ENCODE results near the gene CACNA2D2.

The CACNA2D2 gene

DNA sequence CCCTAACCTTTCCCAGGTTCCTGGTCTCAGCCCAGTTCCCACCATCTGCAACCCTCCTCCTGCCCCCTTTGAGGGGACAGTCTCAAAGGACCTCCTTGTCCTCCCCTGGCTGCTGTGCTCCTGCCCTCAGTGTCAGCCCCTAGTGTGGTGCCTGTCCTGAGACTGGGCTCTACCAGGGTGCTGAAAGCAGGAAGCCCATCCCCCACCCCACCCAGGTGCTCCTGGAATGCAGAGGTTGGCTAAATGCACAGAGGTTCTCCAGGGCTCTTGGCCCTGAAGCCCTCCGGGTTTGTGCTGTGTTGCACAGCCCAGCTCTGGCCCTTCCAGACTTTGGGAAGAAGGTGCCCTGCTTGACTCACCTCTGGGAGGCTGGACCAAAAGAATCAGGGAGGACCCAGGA, 42.3 kb upstream of the CACNA2D2 start:
- DNase-seq (ENCODE audit: low read depth in 1 of 2, low spot score in 1 of 2), result no peak
- H3K27me3 ChIP-seq (ENCODE audit: insufficient read depth, poor library complexity, severe bottlenecking), result no peaks in the 10 kb centered on the region
- TF ChIP-seq, protein P1, sequence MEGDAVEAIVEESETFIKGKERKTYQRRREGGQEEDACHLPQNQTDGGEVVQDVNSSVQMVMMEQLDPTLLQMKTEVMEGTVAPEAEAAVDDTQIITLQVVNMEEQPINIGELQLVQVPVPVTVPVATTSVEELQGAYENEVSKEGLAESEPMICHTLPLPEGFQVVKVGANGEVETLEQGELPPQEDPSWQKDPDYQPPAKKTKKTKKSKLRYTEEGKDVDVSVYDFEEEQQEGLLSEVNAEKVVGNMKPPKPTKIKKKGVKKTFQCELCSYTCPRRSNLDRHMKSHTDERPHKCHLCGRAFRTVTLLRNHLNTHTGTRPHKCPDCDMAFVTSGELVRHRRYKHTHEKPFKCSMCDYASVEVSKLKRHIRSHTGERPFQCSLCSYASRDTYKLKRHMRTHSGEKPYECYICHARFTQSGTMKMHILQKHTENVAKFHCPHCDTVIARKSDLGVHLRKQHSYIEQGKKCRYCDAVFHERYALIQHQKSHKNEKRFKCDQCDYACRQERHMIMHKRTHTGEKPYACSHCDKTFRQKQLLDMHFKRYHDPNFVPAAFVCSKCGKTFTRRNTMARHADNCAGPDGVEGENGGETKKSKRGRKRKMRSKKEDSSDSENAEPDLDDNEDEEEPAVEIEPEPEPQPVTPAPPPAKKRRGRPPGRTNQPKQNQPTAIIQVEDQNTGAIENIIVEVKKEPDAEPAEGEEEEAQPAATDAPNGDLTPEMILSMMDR (IDR thresholded peaks at IDR 0.05; ENCODE audit: insufficient read depth, low read length), result no peak
- TF ChIP-seq POLR2AphosphoS5 (IDR thresholded peaks at IDR 0.05; ENCODE audit: low read depth), result no peak
- TF ChIP-seq SPI1 (IDR thresholded peaks at IDR 0.05; ENCODE audit: borderline replicate concordance, low read depth), result no peak
- TF ChIP-seq, protein P2, sequence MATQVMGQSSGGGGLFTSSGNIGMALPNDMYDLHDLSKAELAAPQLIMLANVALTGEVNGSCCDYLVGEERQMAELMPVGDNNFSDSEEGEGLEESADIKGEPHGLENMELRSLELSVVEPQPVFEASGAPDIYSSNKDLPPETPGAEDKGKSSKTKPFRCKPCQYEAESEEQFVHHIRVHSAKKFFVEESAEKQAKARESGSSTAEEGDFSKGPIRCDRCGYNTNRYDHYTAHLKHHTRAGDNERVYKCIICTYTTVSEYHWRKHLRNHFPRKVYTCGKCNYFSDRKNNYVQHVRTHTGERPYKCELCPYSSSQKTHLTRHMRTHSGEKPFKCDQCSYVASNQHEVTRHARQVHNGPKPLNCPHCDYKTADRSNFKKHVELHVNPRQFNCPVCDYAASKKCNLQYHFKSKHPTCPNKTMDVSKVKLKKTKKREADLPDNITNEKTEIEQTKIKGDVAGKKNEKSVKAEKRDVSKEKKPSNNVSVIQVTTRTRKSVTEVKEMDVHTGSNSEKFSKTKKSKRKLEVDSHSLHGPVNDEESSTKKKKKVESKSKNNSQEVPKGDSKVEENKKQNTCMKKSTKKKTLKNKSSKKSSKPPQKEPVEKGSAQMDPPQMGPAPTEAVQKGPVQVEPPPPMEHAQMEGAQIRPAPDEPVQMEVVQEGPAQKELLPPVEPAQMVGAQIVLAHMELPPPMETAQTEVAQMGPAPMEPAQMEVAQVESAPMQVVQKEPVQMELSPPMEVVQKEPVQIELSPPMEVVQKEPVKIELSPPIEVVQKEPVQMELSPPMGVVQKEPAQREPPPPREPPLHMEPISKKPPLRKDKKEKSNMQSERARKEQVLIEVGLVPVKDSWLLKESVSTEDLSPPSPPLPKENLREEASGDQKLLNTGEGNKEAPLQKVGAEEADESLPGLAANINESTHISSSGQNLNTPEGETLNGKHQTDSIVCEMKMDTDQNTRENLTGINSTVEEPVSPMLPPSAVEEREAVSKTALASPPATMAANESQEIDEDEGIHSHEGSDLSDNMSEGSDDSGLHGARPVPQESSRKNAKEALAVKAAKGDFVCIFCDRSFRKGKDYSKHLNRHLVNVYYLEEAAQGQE (IDR thresholded peaks at IDR 0.05; ENCODE audit: insufficient replicate concordance, low read depth), result no peak
- no peak for TF ChIP-seq GABPA (IDR thresholded peaks at IDR 0.05; ENCODE audit: low read depth)
- H3K4me3 ChIP-seq (replicated peaks; ENCODE audit: insufficient read depth, low read length), result no peak overlapping the region
- no peak overlapping the region for H3K27ac ChIP-seq (replicated peaks)

DNA sequence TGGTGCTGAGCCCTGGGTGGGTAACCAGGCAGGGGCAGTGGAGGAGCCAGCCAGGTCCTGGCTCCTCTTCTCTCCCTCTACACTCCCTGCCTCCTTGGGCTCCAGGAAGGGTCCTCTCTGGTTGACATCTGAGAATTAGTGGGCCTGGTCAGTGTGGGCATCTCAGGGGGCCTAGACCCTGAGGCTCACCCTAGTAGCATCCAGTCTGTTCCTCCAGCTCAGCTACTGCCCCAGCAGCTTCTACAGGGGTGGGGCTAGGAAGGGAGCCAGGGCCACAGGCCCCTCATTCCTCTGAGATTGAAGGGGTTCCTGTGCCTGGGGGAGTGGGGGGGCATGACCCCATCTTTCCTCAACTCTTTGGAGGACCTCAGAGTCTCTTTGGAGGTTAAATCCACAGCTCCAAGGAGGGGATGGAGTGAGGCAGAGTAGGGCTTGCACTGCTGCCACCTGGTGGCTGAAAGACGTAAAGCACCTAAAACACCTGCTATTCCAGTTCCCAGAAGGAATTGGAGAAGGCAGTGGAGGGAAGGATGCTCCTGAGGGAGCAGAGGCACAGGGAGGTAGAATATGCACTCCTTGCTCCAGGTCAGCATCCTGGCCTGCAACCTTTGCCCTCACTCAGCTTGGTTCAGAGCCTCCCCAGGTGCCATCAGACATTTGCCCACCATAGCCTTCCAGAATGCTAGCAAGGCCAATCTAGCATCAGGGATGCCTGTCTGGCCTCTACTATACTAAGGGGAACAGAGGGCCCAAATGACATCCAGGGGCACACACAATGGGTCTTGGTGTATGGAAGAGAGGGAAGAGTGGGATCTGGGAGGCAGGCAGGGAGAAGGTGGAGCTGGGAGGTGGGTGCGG, 39.0 kb upstream of the CACNA2D2 start:
- peaks cover 4% of the 10 kb centered on the region for H3K27me3 ChIP-seq (ENCODE audit: insufficient read depth, poor library complexity, severe bottlenecking)
- H3K4me3 ChIP-seq (replicated peaks; ENCODE audit: insufficient read depth, low read length), result no peak overlapping the region
- no peak overlapping the region for H3K27ac ChIP-seq (replicated peaks)
- DNase-seq (ENCODE audit: low read depth in 1 of 2, low spot score in 1 of 2), result peak in 1 of 2 experiments; percentile 33
- TF ChIP-seq, protein P1 (IDR thresholded peaks at IDR 0.05; ENCODE audit: insufficient read depth, low read length), result peak; percentile 90
- no peak for TF ChIP-seq GABPA (IDR thresholded peaks at IDR 0.05; ENCODE audit: low read depth)

DNA sequence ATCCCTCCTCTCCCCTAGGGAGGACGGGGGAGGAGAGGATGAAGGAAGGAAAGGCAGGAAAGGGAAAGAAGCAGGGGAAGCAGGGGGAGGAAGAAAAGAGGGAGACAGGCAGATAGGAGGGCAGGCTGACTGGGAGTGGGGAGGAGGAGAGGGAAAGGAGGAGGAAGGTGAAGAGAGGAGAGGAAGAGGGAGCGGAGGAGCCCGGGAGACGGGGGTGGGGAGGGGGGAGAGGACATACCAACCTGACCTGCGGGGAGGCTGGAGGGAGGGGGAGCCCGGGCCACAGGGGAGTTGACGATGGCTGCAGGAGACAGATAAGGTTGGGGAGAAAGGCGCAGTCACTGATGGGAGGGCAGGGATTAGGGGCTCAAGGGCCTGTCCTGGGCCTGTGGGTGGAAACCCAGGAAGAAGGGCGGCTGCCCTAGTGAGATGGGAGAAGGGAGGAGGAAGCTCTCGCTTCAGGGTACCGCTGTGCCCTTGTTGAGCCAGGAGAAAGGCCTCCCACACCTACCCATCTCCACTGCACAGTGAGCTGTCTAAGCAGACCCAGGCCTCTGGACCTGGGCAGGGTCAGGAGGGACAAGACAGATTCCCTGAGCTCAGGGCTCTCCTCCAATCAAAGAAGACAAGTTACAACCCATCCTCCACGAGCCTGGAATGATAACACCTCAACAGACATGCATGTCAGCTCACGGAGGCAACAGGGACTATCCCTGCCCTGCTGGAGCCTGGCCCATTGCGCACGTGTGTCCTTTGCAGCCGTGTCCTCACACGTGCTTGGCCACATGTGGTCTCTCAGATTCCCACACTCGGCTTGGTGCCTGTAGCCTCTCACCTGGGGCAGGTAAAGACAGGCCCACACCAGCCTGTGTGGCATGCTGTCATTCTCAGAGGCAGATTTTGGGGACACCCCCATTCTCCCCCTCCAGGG, 36.2 kb upstream of the CACNA2D2 start:
- TF ChIP-seq, protein P1 (IDR thresholded peaks at IDR 0.05; ENCODE audit: insufficient read depth, low read length), result no peak
- TF ChIP-seq, protein P2 (IDR thresholded peaks at IDR 0.05; ENCODE audit: insufficient replicate concordance, low read depth), result no peak
- TF ChIP-seq POLR2AphosphoS5 (IDR thresholded peaks at IDR 0.05; ENCODE audit: low read depth), result no peak
- TF ChIP-seq GABPA (IDR thresholded peaks at IDR 0.05; ENCODE audit: low read depth), result no peak
- no peak for TF ChIP-seq SPI1 (IDR thresholded peaks at IDR 0.05; ENCODE audit: borderline replicate concordance, low read depth)
- no peak overlapping the region for H3K4me3 ChIP-seq (replicated peaks; ENCODE audit: insufficient read depth, low read length)
- no peak for DNase-seq (ENCODE audit: low read depth in 1 of 2, low spot score in 1 of 2)
- H3K27ac ChIP-seq (replicated peaks), result no peak overlapping the region
- peaks cover 7% of the 10 kb centered on the region for H3K27me3 ChIP-seq (ENCODE audit: insufficient read depth, poor library complexity, severe bottlenecking)
